KBM-7 (cell line): Measurements from ENCODE around the gene FBXL5.
A peak's percentile ranks its signal among the peaks of the same experiment; 100 is the strongest.
"Not testable (repeated sequence)": the region's sequence is repeated elsewhere in the genome, so short reads cannot be mapped to it uniquely, and the experiment has no call there.

ENCODE experiments used
- DNase-seq: peaks from one replicate; pipeline ENCODE4 v3.0.0-alpha.2; 2015
- in situ Hi-C: fragments of 300-500 bp; cut with MboI; formaldehyde crosslinking; loops from 2 replicates; pipeline ENCODE4 v1.14.3; 2020; ENCODE audit warnings: low sequenced_read_pairs, low pct_unique_long_range_greater_than_20kb, mixed read lengths

Gene FBXL5

GRCh38 chr4:15656038-15656470, 897 bp upstream of the FBXL5 start:
- no peak for DNase-seq
- in situ Hi-C loops: no loop called here

- peak; percentile 52 for DNase-seq
- in situ Hi-C loops: no loop called here
Measured at GRCh38 chr4:15654593-15655222, 449 bp downstream of the FBXL5 start.

- DNase-seq: peak; percentile 55
- in situ Hi-C loops: no loop called here
Measured at GRCh38 chr4:15653864-15654592, 1.1 kb downstream of the FBXL5 start.

- DNase-seq: no peak
- in situ Hi-C loops: no loop called here
Measured at GRCh38 chr4:15653420-15653819, 1.7 kb downstream of the FBXL5 start.

- no peak for DNase-seq
- in situ Hi-C loops: no loop called here
Measured at GRCh38 chr4:15652841-15653240, 2.3 kb downstream of the FBXL5 start.

- DNase-seq: no peak
- in situ Hi-C loops: no loop called here
Measured at GRCh38 chr4:15652191-15652590, 3.0 kb downstream of the FBXL5 start.

GRCh38 chr4:15651676-15652075, 3.5 kb downstream of the FBXL5 start:
- in situ Hi-C loops: no loop called here
- no peak for DNase-seq

- in situ Hi-C loops: no loop called here
- DNase-seq: peak; percentile 83
Measured at GRCh38 chr4:15649914-15650545, 5.1 kb downstream of the FBXL5 start.

- in situ Hi-C loops: no loop called here
Measured at GRCh38 chr4:15648600-15648999, 6.6 kb downstream of the FBXL5 start.

GRCh38 chr4:15638418-15638817, 16.7 kb downstream of the FBXL5 start:
- in situ Hi-C loops: no loop called here
- no peak for DNase-seq

More at GRCh38 chr4:15648600-15648999, 6.6 kb downstream of the FBXL5 start:
- no peak for DNase-seq

GRCh38 chr4:15636818-15637217, 18.3 kb downstream of the FBXL5 start:
- no peak for DNase-seq
- in situ Hi-C loops: no loop called here

GRCh38 chr4:15617407-15617806, 37.8 kb downstream of the FBXL5 start:
- in situ Hi-C loops, DNase-seq: not testable (repeated sequence)

GRCh38 chr4:15614891-15615290, 40.3 kb downstream of the FBXL5 start:
- in situ Hi-C loops: not testable (repeated sequence)

GRCh38 chr4:15612136-15612535, 43.0 kb downstream of the FBXL5 start:
- in situ Hi-C loops: no loop called here
- DNase-seq: no peak

More at GRCh38 chr4:15614891-15615290, 40.3 kb downstream of the FBXL5 start:
- DNase-seq: not testable (repeated sequence)

- in situ Hi-C loops: no loop called here
- DNase-seq: no peak
Measured at GRCh38 chr4:15610855-15611254, 44.3 kb downstream of the FBXL5 start.

GRCh38 chr4:15605537-15605936, 49.6 kb downstream of the FBXL5 start:
- no peak for DNase-seq
- in situ Hi-C loops: no loop called here

- no peak for DNase-seq
- in situ Hi-C loops: no loop called here
Measured at GRCh38 chr4:15601862-15602261, 53.3 kb downstream of the FBXL5 start.

GRCh38 chr4:15600176-15600575, 55.0 kb downstream of the FBXL5 start:
- no peak for DNase-seq
- in situ Hi-C loops: no loop called here

GRCh38 chr4:15598644-15599043, 56.5 kb downstream of the FBXL5 start:
- DNase-seq: no peak
- in situ Hi-C loops: no loop called here

- in situ Hi-C loops: no loop called here
- no peak for DNase-seq
Measured at GRCh38 chr4:15592799-15593198, 62.4 kb downstream of the FBXL5 start.
